ENCODE measurements around the gene KLK3.

DNA sequence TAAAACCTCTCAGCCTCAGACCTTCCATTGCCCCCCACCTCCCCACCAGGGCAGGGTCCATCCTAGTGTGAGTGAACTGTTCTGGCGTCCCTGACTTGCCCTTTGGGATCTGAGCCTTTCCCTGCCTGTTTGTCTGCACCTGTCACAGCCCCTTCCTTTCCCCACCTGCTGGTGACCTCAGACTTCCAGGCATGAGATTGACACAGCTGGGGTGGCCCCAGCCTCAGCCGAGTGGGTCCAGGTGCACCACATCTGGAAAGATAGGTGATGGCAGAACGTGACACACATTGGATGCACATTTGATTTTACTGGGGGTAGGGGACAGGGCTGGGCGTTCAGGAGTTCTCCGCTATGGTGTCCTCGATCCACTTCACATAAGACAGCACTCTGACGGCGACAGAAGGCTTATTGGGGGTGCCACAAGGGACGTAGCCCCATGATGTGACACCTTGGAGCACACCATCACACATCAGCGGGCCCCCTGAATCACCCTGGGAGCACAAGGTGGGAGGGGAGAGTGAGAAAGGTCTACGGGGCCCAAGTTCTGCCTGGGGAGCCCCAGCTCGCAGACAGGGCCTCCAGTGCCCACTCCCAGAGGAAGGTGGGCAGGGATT lies 35.7 kb upstream of the KLK3 start:
- TF ChIP-seq YY1 (IDR thresholded peaks at IDR 0.05; ENCODE audit: extremely low read depth, insufficient replicate concordance, low read depth, low read length) (no peak), CTCF (IDR thresholded peaks at IDR 0.05 in 2 of 3, conservative IDR thresholded peaks at IDR 0.05 in 1 of 3; ENCODE audit: borderline replicate concordance in 1 of 3, insufficient read depth in 1 of 3, low read depth in 2 of 3, low read length in 2 of 3) (no peak), POLR2AphosphoS5 (IDR thresholded peaks at IDR 0.05; ENCODE audit: low read depth, low read length) (no peak), CEBPB (IDR thresholded peaks at IDR 0.05; ENCODE audit: low read depth) (no peak), ATF3 (IDR thresholded peaks at IDR 0.05) (no peak), RAD21 (IDR thresholded peaks at IDR 0.05; ENCODE audit: low read depth) (no peak), EZH2 (IDR thresholded peaks at IDR 0.05) (no peak), ZNF274 (IDR thresholded peaks at IDR 0.05; ENCODE audit: low read depth, low read length) (no peak), EZH2phosphoT487 (IDR thresholded peaks at IDR 0.05; ENCODE audit: borderline replicate concordance) (no peak)
